Ishikawa (cell line): ENCODE data around the gene SP4.

ENCODE experiments used
- CEBPB ChIP-seq: IDR thresholded peaks from 2 replicates; pipeline ENCODE4 v1.6.1; 2012
- EP300 ChIP-seq: IDR thresholded peaks from 2 replicates; pipeline ENCODE4 v1.6.1; 2012; ENCODE audit warnings: borderline replicate concordance
- FOXM1 ChIP-seq: IDR thresholded peaks from 2 replicates; pipeline ENCODE4 v1.6.1; 2012; ENCODE audit warnings: low read depth, borderline replicate concordance
- RAD21 ChIP-seq: IDR thresholded peaks from 2 replicates; pipeline ENCODE4 v1.6.1; 2012; ENCODE audit warnings: low read depth
- TAF1 ChIP-seq: IDR thresholded peaks from 2 replicates; pipeline ENCODE4 v1.6.1; 2012; ENCODE audit warnings: low read depth, mild to moderate bottlenecking
- TCF12 ChIP-seq: IDR thresholded peaks from 2 replicates; pipeline ENCODE4 v1.6.1; 2012; ENCODE audit warnings: low read depth
- TEAD4 ChIP-seq: IDR thresholded peaks from 2 replicates; pipeline ENCODE4 v1.6.1; 2012
- YY1 ChIP-seq: IDR thresholded peaks from 2 replicates; pipeline ENCODE4 v1.6.1; 2012; ENCODE audit warnings: low read depth
- ZBTB7A ChIP-seq: IDR thresholded peaks from 2 replicates; pipeline ENCODE4 v1.6.1; 2012; ENCODE audit warnings: low read depth
- TF ChIP-seq, protein P1 (sequence below): IDR thresholded peaks from 2 replicates; pipeline ENCODE4 v1.6.1; 2012

DNA sequence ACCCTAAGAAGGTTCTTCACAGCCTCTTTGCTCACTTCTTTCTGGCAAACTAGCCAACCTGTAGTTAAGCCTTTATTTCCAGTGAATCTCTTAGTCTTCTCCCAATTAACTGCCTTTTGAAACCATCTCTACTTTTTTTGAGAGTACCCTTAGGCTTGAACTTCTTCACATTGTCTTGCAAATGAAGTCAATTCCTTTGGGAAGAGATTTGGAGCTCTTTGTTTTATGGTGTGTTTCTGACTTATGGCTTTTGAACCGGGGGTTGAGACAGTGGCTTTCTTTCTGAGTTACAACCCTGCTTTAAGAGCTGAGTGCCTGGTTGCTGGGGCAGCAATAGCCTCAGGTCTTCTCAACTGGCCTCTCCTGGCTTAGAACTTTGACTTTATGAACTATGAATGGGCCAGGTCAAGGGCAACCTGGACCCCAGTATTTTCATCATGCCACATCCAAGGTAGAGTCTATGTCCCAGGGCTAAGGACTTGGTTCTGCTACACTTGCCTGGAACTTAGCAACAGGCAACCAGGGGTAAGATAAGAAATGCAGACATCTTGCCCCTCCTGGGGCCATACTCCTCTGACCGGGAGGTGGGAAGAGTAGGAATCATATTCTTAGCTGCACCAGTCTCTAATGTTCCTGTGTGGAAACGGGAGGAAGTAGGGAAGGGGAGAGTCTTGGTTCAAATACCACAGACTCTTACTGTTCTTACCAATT, 53.0 kb downstream of the SP4 start:
- TF ChIP-seq RAD21: no peak
- no peak for TF ChIP-seq TAF1
- no peak for TF ChIP-seq TEAD4
- no peak for TF ChIP-seq EP300
- TF ChIP-seq CEBPB: no peak
- TF ChIP-seq ZBTB7A: no peak
- TF ChIP-seq, protein P1, sequence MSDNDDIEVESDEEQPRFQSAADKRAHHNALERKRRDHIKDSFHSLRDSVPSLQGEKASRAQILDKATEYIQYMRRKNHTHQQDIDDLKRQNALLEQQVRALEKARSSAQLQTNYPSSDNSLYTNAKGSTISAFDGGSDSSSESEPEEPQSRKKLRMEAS: no peak
- TF ChIP-seq FOXM1: no peak
- TF ChIP-seq YY1: no peak
- no peak for TF ChIP-seq TCF12
